Skeletal muscle satellite cell (primary cell): Measurements from ENCODE around the gene HERC4.
"Not testable (repeated sequence)": the region's sequence is repeated elsewhere in the genome, so short reads cannot be mapped to it uniquely, and the experiment has no call there.

ENCODE experiments used
- H3K27me3 ChIP-seq: 2 replicates; pipeline ENCODE4 v1.7.0; 2013; ENCODE audit warnings: low read length; ENCODE audit not compliant: control insufficient read depth, insufficient read depth
- H3K36me3 ChIP-seq: 2 replicates; pipeline ENCODE4 v1.7.0; 2013; ENCODE audit warnings: mild to moderate bottlenecking, control low read depth, low read length; ENCODE audit not compliant: insufficient read depth
- H3K4me1 ChIP-seq: 2 replicates; pipeline ENCODE4 v1.7.0; 2013; ENCODE audit warnings: low read length; ENCODE audit not compliant: control insufficient read depth, insufficient read depth
- H3K4me2 ChIP-seq: 2 replicates; pipeline ENCODE4 v1.7.0; 2013; ENCODE audit warnings: mild to moderate bottlenecking, low read length
- H3K4me3 ChIP-seq: 2 replicates; pipeline ENCODE4 v1.7.0; 2013; ENCODE audit warnings: low read length
- H3K9ac ChIP-seq: 2 replicates; pipeline ENCODE4 v1.7.0; 2013; ENCODE audit warnings: mild to moderate bottlenecking, low read depth, low read length, moderate library complexity
- H3K9me3 ChIP-seq: replicated peaks from 2 replicates; pipeline ENCODE4 v1.7.0; 2013; ENCODE audit warnings: mild to moderate bottlenecking, control low read depth, low read length

HERC4 gene

DNA sequence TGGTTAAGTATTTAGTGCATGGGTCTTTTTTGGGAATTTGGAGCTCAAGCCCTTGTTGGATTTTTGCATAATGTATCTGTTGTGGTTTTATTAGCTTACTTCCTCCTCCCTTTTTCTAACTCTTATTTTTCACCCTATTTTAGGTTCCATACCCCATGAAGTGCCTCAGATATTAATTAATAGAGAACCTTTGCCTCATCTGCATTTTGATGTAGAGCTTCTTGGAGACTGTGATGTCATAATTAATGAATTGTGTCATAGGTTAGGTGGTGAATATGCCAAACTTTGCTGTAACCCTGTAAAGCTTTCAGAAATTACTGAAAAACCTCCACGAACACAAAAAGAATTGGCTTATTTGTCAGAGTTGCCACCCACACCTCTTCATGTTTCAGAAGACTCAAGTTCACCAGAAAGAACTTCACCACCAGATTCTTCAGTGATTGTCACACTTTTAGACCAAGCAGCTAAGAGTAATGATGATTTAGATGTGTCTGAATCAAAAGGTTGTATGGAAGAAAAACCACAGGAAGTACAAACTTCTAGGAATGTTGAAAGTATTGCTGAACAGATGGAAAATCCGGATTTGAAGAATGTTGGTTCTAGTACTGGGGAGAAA is 162.6 kb downstream of the HERC4 start:
- no peaks in the 10 kb centered on the region for H3K4me1 ChIP-seq
- no peak overlapping the region for H3K9ac ChIP-seq
- no peak overlapping the region for H3K4me3 ChIP-seq
- no peaks in the 10 kb centered on the region for H3K27me3 ChIP-seq
- peaks cover 65% of the 10 kb centered on the region for H3K36me3 ChIP-seq
- no peaks in the 10 kb centered on the region for H3K9me3 ChIP-seq
- no peak overlapping the region for H3K4me2 ChIP-seq

DNA sequence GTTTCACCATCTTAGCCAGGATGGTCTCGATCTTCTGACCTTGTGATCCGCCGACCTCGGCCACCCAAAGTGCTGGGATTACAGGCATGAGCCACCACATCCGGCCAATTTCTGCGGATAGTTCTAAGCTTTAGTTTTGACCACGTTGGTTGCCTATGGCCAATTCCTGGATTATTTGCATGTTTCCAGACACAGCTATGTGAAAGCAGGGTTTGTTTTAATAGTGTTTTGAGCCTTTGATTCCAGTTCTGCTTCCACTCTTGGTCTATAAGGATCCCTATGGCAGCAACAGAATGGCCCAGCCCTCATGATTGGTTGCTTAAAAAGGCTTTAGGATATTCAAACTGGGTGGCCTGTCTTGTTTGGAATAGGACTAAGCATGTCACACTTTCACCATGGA is 171.5 kb downstream of the HERC4 start:
- Histone ChIP-seq H3K9ac (no peak overlapping the region), H3K36me3 (peaks cover 50% of the 10 kb centered on the region)

DNA sequence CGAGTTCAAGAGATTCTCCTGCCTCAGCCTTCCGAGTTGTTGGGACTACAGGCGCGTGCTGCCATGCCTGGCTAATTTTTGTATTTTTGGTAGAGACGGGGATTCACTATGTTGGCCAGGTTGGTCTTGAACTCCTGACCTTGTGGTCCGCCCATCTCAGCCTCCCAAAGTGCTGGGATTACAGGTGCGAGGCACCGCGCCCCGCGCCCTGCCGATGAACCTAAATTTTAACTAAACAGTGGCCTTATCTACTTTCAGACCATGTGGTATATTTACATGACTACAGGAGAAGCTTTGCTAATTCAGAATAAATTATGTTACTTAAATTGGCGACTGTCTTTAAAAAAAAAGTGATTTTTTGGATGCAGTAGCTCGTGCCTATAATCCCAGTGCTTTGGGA is 181.4 kb downstream of the HERC4 start:
- Histone ChIP-seq H3K4me3 (no peak overlapping the region), H3K36me3 (peaks cover 71% of the 10 kb centered on the region)

More for the DNA sequence above, 171.5 kb downstream of the HERC4 start:
- H3K4me3 ChIP-seq, result no peak overlapping the region
- no peak overlapping the region for H3K4me2 ChIP-seq
- no peaks in the 10 kb centered on the region for H3K4me1 ChIP-seq
- no peaks in the 10 kb centered on the region for H3K27me3 ChIP-seq
- H3K9me3 ChIP-seq, result no peaks in the 10 kb centered on the region

DNA sequence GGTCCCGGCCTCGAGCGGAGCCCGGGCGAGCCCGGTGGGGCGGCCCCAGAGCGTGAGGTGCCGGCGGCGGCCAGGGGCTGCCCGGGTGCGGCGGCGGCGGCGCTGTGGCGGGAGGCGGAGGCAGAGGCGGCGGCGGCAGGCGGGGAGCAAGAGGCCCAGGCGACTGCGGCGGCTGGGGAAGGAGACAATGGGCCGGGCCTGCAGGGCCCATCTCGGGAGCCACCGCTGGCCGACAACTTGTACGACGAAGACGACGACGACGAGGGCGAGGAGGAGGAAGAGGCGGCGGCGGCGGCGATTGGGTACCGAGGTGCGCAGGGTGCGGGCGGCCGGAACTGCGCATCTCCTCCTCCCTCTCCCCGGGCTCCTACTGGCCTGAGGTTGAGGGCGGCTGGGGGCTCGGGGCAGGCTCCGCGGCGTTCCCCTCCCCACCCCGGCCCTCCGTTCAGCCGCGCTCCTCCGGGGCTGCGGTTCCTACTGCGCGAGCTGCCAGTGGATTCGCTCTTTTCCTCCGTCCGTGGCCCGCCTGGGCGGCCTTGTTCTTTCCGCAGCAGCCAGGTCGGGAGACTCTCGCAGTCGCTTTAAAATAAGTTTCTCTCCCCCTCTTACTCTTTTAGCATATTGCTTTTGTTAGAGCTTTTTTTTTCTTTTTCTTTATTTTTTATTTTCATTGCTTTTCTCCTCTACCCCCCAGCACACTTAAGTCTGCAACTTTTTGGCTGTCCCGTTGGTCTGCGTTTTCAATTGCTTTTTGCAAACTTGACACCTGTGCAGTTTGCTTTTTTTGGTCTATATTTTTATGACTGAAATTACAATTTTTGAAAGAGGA is 190.0 kb downstream of the HERC4 start:
- H3K4me3 ChIP-seq, result peak overlapping the region; percentile 71
- H3K36me3 ChIP-seq, result peaks cover 30% of the 10 kb centered on the region
- peak overlapping the region; percentile 95 for H3K9ac ChIP-seq
- peaks cover 9% of the 10 kb centered on the region for H3K4me1 ChIP-seq
- no peaks in the 10 kb centered on the region for H3K27me3 ChIP-seq
- H3K4me2 ChIP-seq, result peak overlapping the region; percentile 86
- no peaks in the 10 kb centered on the region for H3K9me3 ChIP-seq

More for the DNA sequence above, 181.4 kb downstream of the HERC4 start:
- Histone ChIP-seq H3K9ac (no peak overlapping the region), H3K4me1 (no peaks in the 10 kb centered on the region), H3K4me2 (no peak overlapping the region), H3K27me3 (no peaks in the 10 kb centered on the region), H3K9me3 (no peaks in the 10 kb centered on the region)

DNA sequence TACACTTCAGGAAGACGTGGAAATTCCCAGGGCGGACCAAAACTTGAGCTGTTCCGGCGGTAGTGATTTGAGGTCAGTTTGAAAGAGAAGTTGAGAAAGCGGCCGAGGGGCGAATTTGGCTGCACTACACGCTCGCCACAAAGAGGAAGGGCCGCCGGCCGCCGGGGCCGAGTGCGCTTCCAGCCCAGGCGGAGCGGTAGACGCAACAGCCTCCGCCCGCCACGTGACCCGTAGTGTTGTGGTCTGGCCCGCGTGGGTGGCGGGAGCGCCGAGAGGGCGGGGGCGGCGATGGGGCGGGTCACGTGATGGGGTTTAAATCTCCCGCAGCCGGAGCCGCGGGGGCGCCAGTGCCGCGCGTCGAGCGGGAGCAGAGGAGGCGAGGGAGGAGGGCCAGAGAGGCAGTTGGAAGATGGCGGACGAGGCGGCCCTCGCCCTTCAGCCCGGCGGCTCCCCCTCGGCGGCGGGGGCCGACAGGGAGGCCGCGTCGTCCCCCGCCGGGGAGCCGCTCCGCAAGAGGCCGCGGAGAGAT is 190.7 kb downstream of the HERC4 start, which contains the start of gene SIRT1:
TSS of gene SIRT1 (plus strand) at position 344 of the 529 bp plus-strand sequence. CDS start at position 410, 66 bp downstream.
- H3K9ac ChIP-seq, result peak within 1 kb of the TSS; percentile 95
- H3K4me2 ChIP-seq, result peak within 1 kb of the TSS; percentile 86
- peaks cover 24% of the 10 kb centered on the region for H3K36me3 ChIP-seq
- H3K4me1 ChIP-seq, result peaks cover 9% of the 10 kb centered on the region
- no peaks in the 10 kb centered on the region for H3K9me3 ChIP-seq
- no peaks in the 10 kb centered on the region for H3K27me3 ChIP-seq
- H3K4me3 ChIP-seq, result peak within 1 kb of the TSS; percentile 71

DNA sequence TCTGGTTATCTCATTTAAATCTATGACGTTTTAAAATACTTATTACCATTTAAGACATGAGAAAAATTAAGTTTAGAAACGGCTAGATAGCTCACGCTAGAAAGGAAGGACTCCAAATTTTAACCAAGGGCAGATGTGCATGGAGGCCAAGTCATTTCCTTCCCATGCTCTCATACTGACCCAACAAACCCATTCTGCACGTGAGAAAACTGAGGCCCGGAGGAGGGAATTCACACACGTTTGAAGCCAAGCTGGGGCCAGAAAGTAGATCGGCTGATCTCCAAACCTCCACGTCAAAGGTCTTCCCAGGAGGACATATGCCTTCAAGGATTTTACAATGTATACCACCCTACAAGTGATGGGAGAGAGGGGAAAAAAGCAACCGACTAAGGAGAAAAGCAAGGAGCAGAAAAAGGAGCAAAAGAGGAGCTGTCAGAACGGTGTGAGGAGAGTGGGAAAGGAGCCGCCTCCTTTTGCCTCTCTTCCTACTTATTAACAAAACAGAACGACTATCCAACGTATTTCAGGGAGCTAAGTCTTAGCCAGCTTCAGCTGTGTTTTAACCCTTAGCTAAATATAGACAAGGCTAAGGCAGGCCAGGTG is 191.3 kb downstream of the HERC4 start:
- Histone ChIP-seq H3K4me3 (peak overlapping the region; percentile 71), H3K9ac (peak overlapping the region; percentile 95), H3K9me3 (no peaks in the 10 kb centered on the region), H3K27me3 (no peaks in the 10 kb centered on the region), H3K4me2 (peak overlapping the region; percentile 86), H3K4me1 (peaks cover 9% of the 10 kb centered on the region), H3K36me3 (peaks cover 18% of the 10 kb centered on the region)

DNA sequence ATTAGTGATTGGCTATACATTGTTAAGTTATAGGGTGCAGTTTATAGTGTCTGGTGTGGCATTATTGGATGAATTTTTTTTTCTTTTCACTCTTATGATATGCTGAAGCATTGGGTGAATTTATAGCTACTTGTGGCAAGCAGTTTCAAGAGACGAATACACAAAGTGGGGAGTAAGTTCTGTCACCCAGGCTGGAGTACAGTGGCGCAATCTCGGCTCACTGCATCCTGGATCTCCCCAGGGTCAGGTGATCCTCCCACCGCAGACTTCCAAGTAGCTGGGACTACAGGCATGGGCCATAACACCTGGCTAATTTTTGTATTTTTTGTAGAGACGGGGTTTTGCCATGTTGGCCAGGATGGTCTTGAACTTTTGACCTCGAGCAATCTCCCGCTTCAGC is 196.9 kb downstream of the HERC4 start:
- no peaks in the 10 kb centered on the region for H3K4me1 ChIP-seq
- no peak overlapping the region for H3K4me3 ChIP-seq
- H3K27me3 ChIP-seq, result peaks cover 4% of the 10 kb centered on the region
- no peaks in the 10 kb centered on the region for H3K9me3 ChIP-seq
- H3K36me3 ChIP-seq, result no peaks in the 10 kb centered on the region
- no peak overlapping the region for H3K4me2 ChIP-seq
- H3K9ac ChIP-seq, result no peak overlapping the region

DNA sequence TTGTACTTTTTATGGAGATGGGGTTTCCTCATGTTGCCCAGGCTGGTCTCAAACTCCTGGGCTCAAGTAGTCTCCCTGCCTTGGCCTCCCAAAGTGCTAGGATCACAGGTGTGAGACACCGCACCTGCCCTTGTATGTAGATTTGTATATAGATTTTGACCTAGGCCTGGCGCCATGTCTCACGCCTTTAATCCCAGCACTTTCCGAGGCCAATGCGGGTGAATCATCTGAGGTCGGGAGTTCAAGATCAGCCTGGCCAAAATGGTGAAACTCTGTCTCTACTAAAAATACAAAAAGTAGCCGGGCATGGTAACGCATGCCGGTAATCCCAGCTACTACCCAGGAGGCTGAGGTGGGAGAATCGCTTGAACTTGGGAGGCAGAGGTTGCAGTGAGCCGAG is 197.7 kb downstream of the HERC4 start:
- not testable (repeated sequence) for H3K9ac ChIP-seq, H3K36me3 ChIP-seq, H3K4me1 ChIP-seq, H3K9me3 ChIP-seq, H3K27me3 ChIP-seq, H3K4me2 ChIP-seq, H3K4me3 ChIP-seq

DNA sequence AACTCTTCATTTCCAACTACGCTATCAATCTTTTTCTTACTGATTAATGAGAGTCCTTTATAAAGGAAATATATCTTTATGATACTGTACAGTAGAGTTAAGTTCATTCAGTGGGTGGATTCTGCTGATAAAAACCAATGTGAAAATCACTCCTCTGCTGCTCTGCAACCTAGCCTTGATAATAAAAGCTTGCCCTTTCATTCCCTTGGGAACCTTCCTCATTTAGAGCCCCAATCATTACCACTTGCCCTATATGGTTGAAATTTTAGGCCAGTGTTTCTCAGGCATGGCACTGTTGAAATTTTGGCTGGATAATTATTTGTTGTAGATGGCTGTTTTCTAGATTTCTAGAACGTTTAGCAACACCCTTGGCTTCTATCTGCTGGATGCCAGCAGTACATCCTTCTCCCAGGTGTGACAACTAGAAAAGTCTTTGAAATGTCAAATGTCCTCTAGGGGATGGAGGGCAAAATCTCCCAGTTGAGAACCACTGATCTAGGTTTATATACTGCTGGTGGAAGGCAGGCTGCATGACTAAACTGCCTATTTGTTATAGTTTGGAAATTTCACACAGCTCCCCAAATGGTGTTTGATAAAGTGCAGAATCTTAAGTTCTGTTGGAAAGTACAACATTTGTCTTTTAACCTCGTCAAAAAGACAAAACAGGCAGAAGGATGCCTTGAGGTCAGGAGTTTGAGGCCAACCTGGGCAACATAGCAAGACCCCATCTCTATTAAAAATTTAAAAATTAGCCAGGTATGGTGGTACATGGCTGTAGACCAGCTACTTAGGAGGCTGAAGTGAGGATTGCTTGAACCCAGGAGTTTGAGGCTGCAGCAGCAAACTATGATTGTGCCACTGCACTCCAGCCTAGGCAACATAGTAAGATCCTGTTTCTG is 199.5 kb downstream of the HERC4 start:
- Histone ChIP-seq H3K27me3 (peaks cover 4% of the 10 kb centered on the region), H3K9ac (no peak overlapping the region), H3K9me3 (no peaks in the 10 kb centered on the region), H3K4me2 (no peak overlapping the region), H3K4me1 (no peaks in the 10 kb centered on the region), H3K36me3 (no peaks in the 10 kb centered on the region), H3K4me3 (no peak overlapping the region)
